SH-SY5Y (cell line): Measurements from ENCODE around the gene DGKQ.

Experiments
- GATA2 ChIP-seq: IDR thresholded peaks from 2 replicates; pipeline ENCODE4 v1.6.1; 2011; ENCODE audit warnings: mild to moderate bottlenecking, low read depth, low read length
- GATA3 ChIP-seq: IDR thresholded peaks from 2 replicates; pipeline ENCODE4 v1.6.1; 2011; ENCODE audit warnings: low read depth, mild to moderate bottlenecking, low read length, moderate library complexity

GRCh38 chr4:921830-922331 lies 51.5 kb downstream of the DGKQ start:
- TF ChIP-seq GATA2, result no peak
- TF ChIP-seq GATA3, result no peak
